ENCODE measurements around the gene LGALS7B. TPM values are rescaled to one million over a fixed set of nuclear protein-coding genes. Genes with fewer than 3 reads are reported as not detected.
"Not testable (repeated sequence)": the region's sequence is repeated elsewhere in the genome, so short reads cannot be mapped to it uniquely, and the experiment has no call there.

The LGALS7B gene
- total and polyA plus RNA-seq, 2 donors (not counting 1 experiment from before 2014, with no cell fraction given), result not detected

DNA sequence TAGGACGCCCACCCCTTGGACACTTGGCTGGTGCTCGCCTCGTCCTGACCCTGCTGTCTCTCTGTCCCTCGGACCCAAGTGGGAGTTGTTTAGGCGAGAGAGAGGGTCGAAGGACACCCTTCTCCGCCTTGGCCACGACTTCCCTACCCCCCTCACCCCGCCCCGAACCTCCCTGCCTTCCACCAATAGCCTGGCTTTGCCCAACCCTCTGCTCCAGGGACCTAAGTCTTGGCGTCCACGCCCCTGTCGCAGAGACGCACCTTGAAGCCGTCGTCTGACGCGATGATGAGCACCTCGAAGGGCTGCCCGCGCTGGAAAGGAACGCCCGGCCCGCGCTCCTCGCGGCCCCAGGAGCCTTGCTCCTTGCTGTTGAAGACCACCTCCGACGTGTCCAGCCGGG lies 17.4 kb upstream of the LGALS7B start:
- H3K9ac ChIP-seq (ENCODE audit: low read length); H3K4me3 ChIP-seq (ENCODE audit: control extremely low read depth in 1 of 5, extremely low read depth in 1 of 5, insufficient read depth in 1 of 5, low read depth in 2 of 5, low read length in 4 of 5); H3K27ac ChIP-seq (ENCODE audit: low read length in 2 of 2); DNase-seq; CTCF ChIA-PET; H3K27me3 ChIP-seq (replicated peaks in 1 of 4; ENCODE audit: control extremely low read depth in 1 of 4, control insufficient read depth in 3 of 4, insufficient read depth in 4 of 4, low read length in 3 of 4); H4K20me1 ChIP-seq (ENCODE audit: control insufficient read depth, insufficient read depth, low read length, poor library complexity, severe bottlenecking); H3K9me3 ChIP-seq (ENCODE audit: control extremely low read depth in 1 of 3, control insufficient read depth in 2 of 3, insufficient read depth in 1 of 3, low read length in 2 of 3); H3K36me3 ChIP-seq (replicated peaks in 1 of 2; ENCODE audit: control extremely low read depth in 1 of 2, control insufficient read depth in 1 of 2, extremely low read depth in 1 of 2, insufficient read depth in 2 of 2, low read length in 1 of 2); H3K27ac Mint-ChIP-seq; ATAC-seq (ENCODE audit: low read depth); H3K79me2 ChIP-seq (ENCODE audit: control insufficient read depth, insufficient read depth, low read length); H3K4me3 Mint-ChIP-seq; H3K9me3 Mint-ChIP-seq (ENCODE audit: insufficient read depth); POLR2A ChIA-PET; H3K27me3 Mint-ChIP-seq; H3K4me2 ChIP-seq (replicated peaks; ENCODE audit: low read depth, low read length, poor library complexity, severe bottlenecking); H2AFZ ChIP-seq (ENCODE audit: insufficient read depth, low read depth, low read length, poor library complexity, severe bottlenecking): not testable (repeated sequence)
- H3K4me1 Mint-ChIP-seq, result peaks cover 11% of the 10 kb centered on the region
- intact Hi-C loops (cut with micrococcal nuclease), result loop anchor here (2.0 kb wide), 1 partner anchor 59 kb away; the partner anchor contains the start of gene ECH1
- peaks cover 6 to 12% of the 10 kb centered on the region in 2 donors for H3K4me1 ChIP-seq (ENCODE audit: control insufficient read depth in 2 of 2, insufficient read depth in 2 of 2, low read length in 2 of 2)
- no CpG with 5 or more reads among the region's 30 CpGs for whole genome bisulfite sequencing (ENCODE audit: insufficient coverage)

DNA sequence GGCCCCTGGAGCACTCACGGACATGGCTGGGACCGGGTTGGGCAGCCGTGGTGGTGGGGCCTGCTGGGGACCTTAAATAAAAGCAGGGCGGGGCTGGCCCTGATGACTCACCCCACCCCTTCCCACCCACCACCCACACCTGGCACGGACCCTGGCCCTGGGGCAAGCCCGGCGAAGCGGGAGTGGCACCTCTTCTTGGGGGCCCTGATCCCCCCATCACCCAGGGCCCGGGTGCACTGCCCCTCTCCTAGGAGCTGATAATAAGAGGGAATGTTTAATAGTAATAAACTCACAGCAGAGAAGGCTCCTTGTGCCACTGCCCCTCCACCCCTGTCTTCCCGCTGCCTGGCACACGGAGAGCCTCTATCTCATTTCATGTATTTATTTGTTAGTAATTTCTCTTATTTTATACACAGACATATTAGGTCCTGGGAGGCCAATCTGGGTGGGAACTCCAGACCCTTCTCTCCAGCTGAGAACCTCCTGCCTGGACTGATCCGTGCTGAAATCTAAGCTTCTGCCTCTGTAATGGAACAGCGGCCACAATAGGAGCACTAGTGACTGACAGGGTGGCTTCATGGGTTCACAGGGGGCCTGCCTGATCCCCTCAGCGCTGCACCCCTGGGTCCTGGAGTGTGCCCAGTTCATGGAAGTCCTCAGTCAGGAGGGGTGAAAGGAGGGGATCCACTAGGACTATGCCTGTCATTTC lies 15.4 kb upstream of the LGALS7B start, which contains the start of gene LGALS7:
Gene LGALS7 (minus strand): TSS at position 49 of the 709 bp plus-strand sequence. CDS start 25 bp downstream, at position 24.
- no peaks in the 10 kb centered on the region for H4K20me1 ChIP-seq (ENCODE audit: control insufficient read depth, insufficient read depth, low read length, poor library complexity, severe bottlenecking)
- ChIA-PET CTCF (no interaction called here), POLR2A (no interaction called here)
- H3K9me3 Mint-ChIP-seq (ENCODE audit: insufficient read depth), result no peaks in the 10 kb centered on the region
- no peak for DNase-seq
- no peak for ATAC-seq (ENCODE audit: low read depth)
- peaks cover 11% of the 10 kb centered on the region for H3K4me1 Mint-ChIP-seq
- H3K4me2 ChIP-seq (replicated peaks; ENCODE audit: low read depth, low read length, poor library complexity, severe bottlenecking), result no peak within 1 kb of the TSS
- peak within 1 kb of the TSS; percentile 44 for H3K4me3 Mint-ChIP-seq
- H3K4me3 ChIP-seq (ENCODE audit: control extremely low read depth in 1 of 5, extremely low read depth in 1 of 5, insufficient read depth in 1 of 5, low read depth in 2 of 5, low read length in 4 of 5), result no peak within 1 kb of the TSS
- H3K36me3 ChIP-seq (replicated peaks in 1 of 2; ENCODE audit: control extremely low read depth in 1 of 2, control insufficient read depth in 1 of 2, extremely low read depth in 1 of 2, insufficient read depth in 2 of 2, low read length in 1 of 2), result no peaks in the 10 kb centered on the region
- H3K79me2 ChIP-seq (ENCODE audit: control insufficient read depth, insufficient read depth, low read length), result no peaks in the 10 kb centered on the region
- peaks cover 6 to 12% of the 10 kb centered on the region in 2 donors for H3K4me1 ChIP-seq (ENCODE audit: control insufficient read depth in 2 of 2, insufficient read depth in 2 of 2, low read length in 2 of 2)
- 98% methylated on average over 3 of the region's 14 CpGs for WGBS (ENCODE audit: insufficient coverage)
- H3K27me3 ChIP-seq (replicated peaks in 1 of 4; ENCODE audit: control extremely low read depth in 1 of 4, control insufficient read depth in 3 of 4, insufficient read depth in 4 of 4, low read length in 3 of 4), result no peaks in the 10 kb centered on the region
- peaks cover 0 to 5% (median 0%) of the 10 kb centered on the region in 3 donors for H3K9me3 ChIP-seq (ENCODE audit: control extremely low read depth in 1 of 3, control insufficient read depth in 2 of 3, insufficient read depth in 1 of 3, low read length in 2 of 3)
- H3K27ac ChIP-seq (ENCODE audit: low read length in 2 of 2), result no peak within 1 kb of the TSS
- no peak within 1 kb of the TSS for H2AFZ ChIP-seq (ENCODE audit: insufficient read depth, low read depth, low read length, poor library complexity, severe bottlenecking)
- no peak within 1 kb of the TSS for H3K9ac ChIP-seq (ENCODE audit: low read length)
- TF ChIP-seq EZH2 (IDR thresholded peaks at IDR 0.05; ENCODE audit: borderline replicate concordance, insufficient read depth, low read depth, low read length, poor library complexity, severe bottlenecking), result no peak
- H3K27me3 Mint-ChIP-seq, result peaks cover 2% of the 10 kb centered on the region
- no peak within 1 kb of the TSS for H3K27ac Mint-ChIP-seq
- intact Hi-C loops (cut with micrococcal nuclease), result no loop called here

Data from B cell (primary cell).